Urothelium cell line (cell line): ENCODE results near the gene CFHR5.
A peak's percentile ranks its signal among the peaks of the same experiment; 100 is the strongest.
"Not testable (repeated sequence)": the region's sequence is repeated elsewhere in the genome, so short reads cannot be mapped to it uniquely, and the experiment has no call there.

Experiments
- DNase-seq: peaks from one replicate; pipeline ENCODE4 v3.0.0; 2011; ENCODE audit warnings: low spot score, mixed read lengths
- FAIRE-seq: peaks from 2 replicates; lab custom pipeline; 2011; peaks lifted over from hg19 to GRCh38; lab: Jason Lieb, UNC

Gene CFHR5

DNA sequence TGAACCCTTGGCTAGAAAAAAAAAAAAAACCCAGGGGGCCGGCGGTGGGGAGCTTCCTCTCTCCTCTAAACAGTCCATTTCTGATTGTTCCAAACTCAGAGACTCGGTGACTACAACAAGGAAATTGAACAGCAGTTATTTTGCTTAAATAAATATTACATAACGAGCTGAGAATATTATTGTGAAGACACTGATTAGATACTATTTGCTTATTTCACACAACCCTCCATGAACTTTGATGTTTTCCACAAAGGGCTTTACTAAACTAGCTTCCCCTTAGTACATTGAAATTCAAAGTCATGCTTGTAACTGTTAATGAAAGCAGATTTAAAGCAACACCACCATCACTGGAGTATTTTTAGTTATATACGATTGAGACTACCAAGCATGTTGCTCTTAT lies at the start of gene CFHR5:
Gene CFHR5, plus strand, starts transcription at position 279 of the 400 bp plus-strand sequence. Its CDS starts 109 bp downstream, at position 388.
- no peak for FAIRE-seq

GRCh38 chr1:196932853-196933252 lies 44.5 kb upstream of the CFHR5 start:
- not testable (repeated sequence) for DNase-seq, FAIRE-seq

More for the DNA sequence above, at the start of gene CFHR5:
- DNase-seq, result no peak

DNA sequence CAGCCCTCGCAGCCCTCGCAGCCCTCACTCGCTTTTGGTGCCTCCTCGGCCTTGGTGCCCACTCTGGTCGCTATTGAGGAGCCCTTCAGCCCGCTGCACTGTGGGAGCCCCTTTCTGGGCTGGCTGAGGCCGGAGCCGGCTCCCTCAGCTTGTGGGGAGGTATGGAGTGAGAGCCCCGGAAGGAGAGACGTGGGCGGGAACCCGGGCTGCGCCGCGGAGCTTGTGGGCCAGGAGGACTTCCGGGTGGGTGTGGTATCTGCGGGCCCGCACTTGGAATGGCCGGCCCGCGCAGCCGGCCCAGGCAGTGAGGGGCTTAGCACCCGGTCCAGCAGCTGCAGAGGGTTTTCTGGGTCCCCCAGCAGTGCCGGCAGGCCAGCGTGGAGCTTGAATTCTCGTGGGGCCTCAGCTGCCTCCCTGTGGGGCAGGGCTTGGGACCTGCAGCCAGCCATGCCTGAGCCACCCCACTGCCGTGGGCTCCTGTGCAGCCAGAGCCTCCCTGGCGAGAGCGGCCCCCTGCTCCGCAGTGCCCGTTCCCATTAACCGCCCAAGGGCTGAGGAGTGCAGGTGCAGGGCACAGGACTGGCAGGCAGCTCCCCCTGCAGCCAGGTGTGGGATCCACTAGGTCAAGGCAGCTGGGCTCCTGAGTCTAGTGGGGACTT lies 43.7 kb upstream of the CFHR5 start:
- DNase-seq (peak; percentile 40), FAIRE-seq (no peak)

- DNase-seq, FAIRE-seq: not testable (repeated sequence)
Measured at GRCh38 chr1:196941474-196941873, 35.9 kb upstream of the CFHR5 start.

DNA sequence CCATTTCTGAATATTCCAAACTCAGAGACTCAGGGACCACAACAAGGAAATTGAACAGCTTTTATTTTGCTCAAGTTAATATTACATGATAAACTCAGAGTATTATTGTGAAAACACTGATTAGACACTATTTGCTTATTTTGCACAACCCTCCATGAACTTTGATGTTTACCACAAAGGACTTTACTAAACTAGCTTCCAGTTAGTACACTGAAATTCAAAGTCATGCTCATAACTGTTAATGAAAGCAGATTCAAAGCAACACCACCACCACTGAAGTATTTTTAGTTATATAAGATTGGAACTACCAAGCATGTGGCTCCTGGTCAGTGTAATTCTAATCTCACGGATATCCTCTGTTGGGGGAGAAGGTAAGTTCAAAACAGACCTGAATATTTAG lies 33.8 kb upstream of the CFHR5 start, which contains the start of gene CFHR2:
Gene CFHR2, plus strand, starts transcription at position 171 of the 400 bp plus-strand sequence. Its CDS starts 143 bp downstream, at position 314.
- DNase-seq, FAIRE-seq: not testable (repeated sequence)

GRCh38 chr1:196951711-196952394 lies 25.5 kb upstream of the CFHR5 start:
- DNase-seq (no peak), FAIRE-seq (no peak)

GRCh38 chr1:196954778-196955177 lies 22.6 kb upstream of the CFHR5 start:
- DNase-seq (no peak), FAIRE-seq (no peak)

- DNase-seq (no peak), FAIRE-seq (no peak)
Measured at GRCh38 chr1:196955926-196956325, 21.4 kb upstream of the CFHR5 start.

DNA sequence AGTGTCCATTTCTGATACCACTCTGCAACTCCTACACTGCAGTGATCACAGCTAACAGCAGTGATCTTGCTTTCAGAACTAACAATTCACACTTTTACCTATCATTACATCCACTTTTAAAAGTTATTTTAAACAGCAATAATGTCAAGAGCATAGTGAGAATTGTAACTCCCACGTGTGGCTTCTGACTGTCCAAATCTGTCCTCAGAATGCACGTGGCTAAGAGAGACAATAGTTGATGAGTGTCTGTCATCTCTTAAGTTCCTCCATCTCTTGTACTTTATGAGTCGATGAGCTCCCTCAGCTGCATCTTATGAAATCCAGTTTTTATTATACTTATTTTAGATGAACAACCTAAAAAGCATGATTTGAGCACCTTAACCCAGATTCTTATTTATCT lies 16.5 kb upstream of the CFHR5 start:
- no peak for FAIRE-seq
- DNase-seq, result no peak

GRCh38 chr1:196970182-196970581 lies 7.2 kb upstream of the CFHR5 start:
- DNase-seq (no peak), FAIRE-seq (no peak)

GRCh38 chr1:196976278-196976677 lies 1.1 kb upstream of the CFHR5 start:
- no peak for FAIRE-seq
- no peak for DNase-seq

DNA sequence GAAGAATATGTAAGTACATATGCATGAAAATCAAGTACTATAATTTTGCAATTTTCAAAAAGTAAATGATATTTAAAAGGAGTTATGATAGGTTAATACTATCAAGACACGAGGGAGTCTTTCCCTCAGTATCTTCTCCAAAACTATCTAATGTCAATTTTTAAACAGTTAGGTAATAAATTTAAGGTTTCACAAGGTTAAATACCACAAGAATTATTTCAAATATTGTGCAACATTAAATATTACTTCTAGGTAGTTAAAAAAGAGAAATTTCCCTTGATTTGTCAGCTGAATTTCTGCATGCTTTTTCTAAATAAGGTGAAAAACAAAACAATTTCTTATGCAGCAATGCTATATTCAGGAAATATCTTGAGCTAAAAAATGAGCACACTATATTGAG lies 3.5 kb downstream of the CFHR5 start:
- FAIRE-seq (no peak), DNase-seq (no peak)

- FAIRE-seq, DNase-seq: not testable (repeated sequence)
Measured at GRCh38 chr1:196982247-196982646, 4.9 kb downstream of the CFHR5 start.

- not testable (repeated sequence) for FAIRE-seq
Measured at GRCh38 chr1:196991919-196992651, 14.7 kb downstream of the CFHR5 start.

DNA sequence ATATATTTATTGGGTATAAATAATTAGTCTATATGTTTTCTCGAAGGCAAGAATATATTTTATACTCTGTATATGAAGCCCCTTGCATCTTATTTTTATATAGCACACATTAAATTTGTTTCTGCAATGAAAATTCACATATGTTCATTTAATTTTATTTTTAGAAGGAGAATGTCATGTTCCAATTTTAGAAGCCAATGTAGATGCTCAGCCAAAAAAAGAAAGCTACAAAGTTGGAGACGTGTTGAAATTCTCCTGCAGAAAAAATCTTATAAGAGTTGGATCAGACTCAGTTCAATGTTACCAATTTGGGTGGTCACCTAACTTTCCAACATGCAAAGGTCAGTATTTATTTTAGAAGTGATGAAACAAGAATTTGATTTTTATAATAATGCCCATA lies 16.6 kb downstream of the CFHR5 start:
- FAIRE-seq, result no peak
- no peak for DNase-seq

More at GRCh38 chr1:196991919-196992651, 14.7 kb downstream of the CFHR5 start:
- peak; percentile 7 for DNase-seq

DNA sequence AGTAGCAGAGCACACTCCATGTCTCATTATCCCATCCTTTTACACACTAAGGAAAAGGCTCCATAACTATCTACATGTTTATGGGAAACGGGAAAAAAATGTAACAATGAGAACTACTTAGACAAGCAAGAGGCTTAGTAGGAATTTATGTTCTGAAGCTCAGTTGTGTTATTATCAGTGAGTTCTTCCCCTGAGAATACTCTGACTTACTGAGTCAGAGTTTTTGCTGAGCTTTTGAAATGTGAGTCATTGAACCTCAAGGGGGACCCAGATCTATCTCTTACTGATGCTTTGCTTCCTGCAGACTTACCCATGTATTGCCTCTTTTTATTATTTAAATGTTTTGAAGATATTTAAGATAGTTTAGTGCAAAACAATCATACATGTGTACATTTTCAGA lies 20.1 kb downstream of the CFHR5 start:
- DNase-seq (peak; percentile 5), FAIRE-seq (no peak)

DNA sequence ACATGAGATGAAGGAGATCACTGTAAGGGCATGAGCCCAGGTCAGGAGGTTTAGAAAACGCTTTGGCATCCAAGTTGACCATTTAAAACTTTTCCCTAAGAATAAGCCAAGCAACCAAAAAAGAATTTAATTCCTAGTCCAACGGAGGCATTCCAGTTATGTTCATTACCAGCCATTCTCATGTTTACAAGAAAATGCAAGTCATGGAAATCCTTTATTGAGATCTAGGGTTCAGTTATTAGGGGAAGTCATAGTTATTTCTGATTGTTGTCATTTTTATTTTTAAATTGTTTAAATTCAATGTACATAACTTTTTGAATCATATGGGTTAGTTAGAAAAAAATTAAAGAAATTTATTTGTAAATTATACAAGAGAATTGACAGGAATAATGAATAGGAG lies 24.5 kb downstream of the CFHR5 start:
- DNase-seq, result no peak
- no peak for FAIRE-seq

- FAIRE-seq (peak; percentile 17), DNase-seq (no peak)
Measured at GRCh38 chr1:197003132-197003531, 25.8 kb downstream of the CFHR5 start.

GRCh38 chr1:197008861-197009260 lies 31.5 kb downstream of the CFHR5 start:
- DNase-seq (no peak), FAIRE-seq (no peak)

DNA sequence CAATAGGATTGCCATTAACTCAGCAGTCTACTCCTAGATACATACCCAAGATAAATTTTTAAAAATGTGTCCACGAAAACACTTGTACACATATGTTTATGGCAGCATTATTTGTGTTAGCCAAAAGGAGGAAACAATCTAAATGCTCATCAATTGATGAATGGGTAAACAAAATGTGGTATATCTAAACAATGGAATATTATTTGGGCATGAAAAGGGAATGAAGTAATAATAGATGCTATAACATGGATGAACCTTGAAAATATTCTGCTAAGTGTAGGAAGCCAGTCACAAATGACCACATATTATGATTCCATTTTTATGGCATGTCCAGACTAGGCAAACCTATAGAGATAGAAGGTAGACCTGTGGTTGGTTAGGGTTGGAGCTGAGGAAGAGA lies 34.3 kb downstream of the CFHR5 start:
- DNase-seq (no peak), FAIRE-seq (no peak)

DNA sequence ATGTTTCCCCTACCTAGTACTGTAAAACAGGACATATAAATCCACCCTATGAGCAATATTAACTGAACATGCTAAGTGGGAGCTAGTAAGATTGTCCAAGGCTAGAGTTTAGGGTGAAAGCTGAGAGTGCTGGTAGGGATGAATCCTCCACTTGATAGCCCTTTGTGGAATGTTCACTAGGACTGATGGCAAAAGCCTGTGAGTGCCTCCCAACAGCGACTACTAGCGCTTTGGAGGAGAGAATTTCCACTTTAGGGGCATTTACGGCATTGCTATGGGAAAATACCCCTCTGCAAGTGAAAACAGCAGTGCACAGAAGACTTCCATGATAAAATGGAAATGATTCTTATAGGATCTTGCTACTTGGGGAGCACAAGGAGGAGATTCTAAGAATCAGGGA lies 35.9 kb downstream of the CFHR5 start:
- no peak for FAIRE-seq
- DNase-seq, result no peak
